ENCODE results near the gene TRIM50. TPM values are rescaled to one million over a fixed set of nuclear protein-coding genes. Genes with fewer than 3 reads are reported as not detected.

Gene TRIM50
- not detected in 2 replicates for total RNA-seq

DNA sequence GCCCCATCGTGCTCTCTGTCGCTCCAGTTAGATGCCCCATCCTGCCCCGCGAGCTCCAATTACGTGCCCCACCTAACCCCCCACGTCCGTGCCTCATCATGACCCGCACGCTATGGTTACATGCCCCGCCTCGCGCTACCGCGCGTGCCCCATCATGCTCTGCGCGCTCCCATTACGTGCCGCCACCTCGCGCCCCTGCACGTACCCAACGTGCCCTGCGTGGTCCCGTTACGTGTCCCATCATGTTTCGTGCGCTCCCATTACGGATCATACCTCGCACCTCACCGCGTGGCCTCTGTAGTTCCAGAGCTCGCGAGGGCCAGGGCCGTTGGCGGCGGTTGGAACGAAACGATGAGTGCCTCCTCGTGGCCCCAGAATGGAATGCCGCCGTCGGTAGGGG is at the start of gene TRIM50, which contains the start of gene FKBP6:
TRIM50 (minus strand) TSS at position 161 of the 400 bp plus-strand sequence. CDS start 3,295 bp downstream, outside the sequence.
FKBP6 (plus strand) TSS at position 240 of the 400 bp plus-strand sequence. CDS start 268 bp downstream, outside the sequence.

DNA sequence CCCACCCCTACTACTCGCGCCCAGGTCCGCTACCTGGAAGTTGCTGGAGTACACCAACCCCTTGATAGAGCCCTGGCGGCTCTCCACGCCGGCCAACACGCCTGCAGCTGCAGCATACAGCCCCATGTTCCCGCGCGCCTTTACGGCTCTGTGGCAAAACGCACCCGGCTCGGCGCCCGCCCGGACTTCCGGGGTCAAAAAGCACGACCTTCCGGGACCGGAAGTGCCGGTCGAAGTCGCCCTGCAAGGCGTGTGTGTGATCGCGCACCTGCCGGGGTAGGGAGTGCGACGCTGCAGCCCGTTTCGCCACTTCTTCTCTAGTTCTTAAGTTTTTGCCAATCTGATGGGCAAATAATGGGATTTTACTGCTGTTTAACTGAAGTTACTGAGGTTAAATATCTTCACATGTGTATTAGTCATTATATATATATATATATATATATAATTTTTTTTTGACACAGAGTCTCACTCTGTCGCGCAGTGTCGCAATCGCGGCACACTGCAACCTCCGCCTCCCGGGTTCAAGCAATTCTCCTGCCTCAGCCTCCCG is 19.1 kb downstream of the TRIM50 start, which contains the start of gene NSUN5:
NSUN5 (minus strand) TSS at position 162 of the 550 bp plus-strand sequence; CDS start at position 126, 36 bp downstream.

Other genes starting within 250 kb of the TRIM50 start
- not detected in 2 replicates for gene SPDYE9, start 242.0 kb downstream of the TRIM50 start, total RNA-seq
- 18.0 and 24.3 TPM in 2 replicates for gene NSUN5, start 19.3 kb downstream of the TRIM50 start, total RNA-seq
- under 0.01 TPM in 1 of 2 replicates, not detected in the other for gene FKBP6, start 79 bp upstream of the TRIM50 start, total RNA-seq
- gene FZD9, start 105.7 kb upstream of the TRIM50 start, total RNA-seq = 0.44 and 0.75 TPM in 2 replicates
- gene BAZ1B, start 194.2 kb upstream of the TRIM50 start, total RNA-seq = 66.6 and 80.3 TPM in 2 replicates
- 22.7 and 26.1 TPM in 2 replicates for gene BCL7B, start 229.6 kb upstream of the TRIM50 start, total RNA-seq

All from uterine smooth muscle cell (primary cell).